B cell (primary cell): ENCODE measurements around the gene FPR1. TPM values are rescaled to one million over a fixed set of nuclear protein-coding genes. Genes with fewer than 3 reads are reported as not detected.

Experiments used
- ATAC-seq: fragments of 200-7000 bp; cut with Tn5 transposase; one replicate; pipeline ENCODE4 v1.10.0; 2021; ENCODE audit warnings: low read depth, mild to moderate bottlenecking, moderate number of reproducible peaks, moderate library complexity
- CTCF ChIA-PET: fragments of 350-600 bp; sonication (Branson Sonifier 250); formaldehyde crosslinking; loops from one replicate; lab custom pipeline; 2021; ENCODE audit warnings: antibody characterized with exemption, inconsistent platforms; lab: Charles Lee
- POLR2A ChIA-PET: fragments of 350-600 bp; sonication (Branson Sonifier 250); formaldehyde crosslinking; loops from one replicate; lab custom pipeline; 2021; ENCODE audit warnings: antibody characterized with exemption; lab: Charles Lee
- DNase-seq: peaks from one replicate; pipeline ENCODE4 v3.0.0; 2013
- H2AFZ ChIP-seq: 2 replicates; pipeline ENCODE4 v1.6.1; 2012; ENCODE audit warnings: mild to moderate bottlenecking, low read depth, low read length; ENCODE audit not compliant: insufficient read depth, poor library complexity, severe bottlenecking
- H3K27ac ChIP-seq, 2 donors: 1 replicate in 1 of 2; 2 replicates in 1 of 2; pipeline ENCODE4 v1.5.1; 2012 to 2013; ENCODE audit warnings: low read length in 2 of 2, mild to moderate bottlenecking in 2 of 2, moderate library complexity in 1 of 2
- H3K27me3 ChIP-seq, 4 experiments: fragments of 200-600 bp in 1 of 4; sonication (generic) in 1 of 4; replicated peaks in 1 of 4; 1 replicate in 2 of 4; 2 replicates in 2 of 4; pipeline versions ENCODE4 v1.6.1 to v1.7.0; 2013 to 2016; ENCODE audit warnings: low read length in 3 of 4, mild to moderate bottlenecking in 2 of 4, mixed read lengths in 1 of 4, moderate library complexity in 1 of 4; ENCODE audit not compliant: insufficient read depth in 4 of 4, control insufficient read depth in 3 of 4; ENCODE audit errors: control extremely low read depth in 1 of 4
- H3K36me3 ChIP-seq, 2 experiments: replicated peaks in 1 of 2; 1 replicate in 1 of 2; 2 replicates in 1 of 2; pipeline versions ENCODE4 v1.6.1 to v1.7.1; 2013; ENCODE audit warnings: low read length in 1 of 2; ENCODE audit not compliant: insufficient read depth in 2 of 2, control insufficient read depth in 1 of 2; ENCODE audit errors: control extremely low read depth in 1 of 2, extremely low read depth in 1 of 2
- H3K4me1 ChIP-seq, 2 donors: fragments of 200-600 bp in 1 of 2; sonication (generic) in 1 of 2; 1 replicate in 1 of 2; 2 replicates in 1 of 2; pipeline versions ENCODE4 v1.5.1 to v1.6.1; 2013 to 2017; ENCODE audit warnings: low read length in 2 of 2; ENCODE audit not compliant: control insufficient read depth in 2 of 2, insufficient read depth in 2 of 2
- H3K4me2 ChIP-seq: replicated peaks from 2 replicates; pipeline ENCODE3; 2012; ENCODE audit warnings: mild to moderate bottlenecking, low read depth, low read length; ENCODE audit not compliant: poor library complexity, severe bottlenecking
- H3K4me3 ChIP-seq, 5 experiments: fragments of 200-600 bp in 1 of 5; sonication (generic) in 1 of 5; 1 replicate in 3 of 5; 2 replicates in 2 of 5; pipeline versions ENCODE4 v1.5.1 to v1.7.0; 2011 to 2016; ENCODE audit warnings: low read length in 4 of 5, mild to moderate bottlenecking in 4 of 5, low read depth in 2 of 5, control low read depth in 1 of 5, moderate library complexity in 1 of 5; ENCODE audit not compliant: insufficient read depth in 1 of 5; ENCODE audit errors: control extremely low read depth in 1 of 5, extremely low read depth in 1 of 5
- H3K79me2 ChIP-seq: fragments of 200-600 bp; sonication (generic); one replicate; pipeline ENCODE4 v1.6.0; 2016; ENCODE audit warnings: low read length; ENCODE audit not compliant: control insufficient read depth, insufficient read depth
- H3K9ac ChIP-seq: fragments of 200-600 bp; sonication (generic); 2 replicates; pipeline ENCODE4 v1.6.1; 2017; ENCODE audit warnings: mild to moderate bottlenecking, low read length, moderate library complexity
- H3K9me3 ChIP-seq, 3 donors: one replicate each; pipeline versions ENCODE4 v1.6.1 to v1.7.1; 2013; ENCODE audit warnings: low read length in 2 of 3; ENCODE audit not compliant: control insufficient read depth in 2 of 3, insufficient read depth in 1 of 3; ENCODE audit errors: control extremely low read depth in 1 of 3
- H4K20me1 ChIP-seq: 2 replicates; pipeline ENCODE4 v1.6.0; 2012; ENCODE audit warnings: mild to moderate bottlenecking, low read length; ENCODE audit not compliant: insufficient read depth, control insufficient read depth, poor library complexity, severe bottlenecking
- H3K27ac Mint-ChIP-seq: one replicate; pipeline ENCODE4 v1.8.0; 2021; ENCODE audit warnings: mixed read lengths
- H3K27me3 Mint-ChIP-seq: one replicate; pipeline ENCODE4 v1.8.0; 2021; ENCODE audit warnings: mixed read lengths
- H3K4me1 Mint-ChIP-seq: one replicate; pipeline ENCODE4 v1.8.0; 2021; ENCODE audit warnings: mixed read lengths
- H3K4me3 Mint-ChIP-seq: one replicate; pipeline ENCODE4 v1.8.0; 2021; ENCODE audit warnings: mixed read lengths
- H3K9me3 Mint-ChIP-seq: one replicate; pipeline ENCODE4 v1.8.0; 2022; ENCODE audit warnings: mixed read lengths; ENCODE audit not compliant: insufficient read depth
- CTCF ChIP-seq: fragments of 200-600 bp; IDR thresholded peaks from one replicate; pipeline ENCODE4 v1.8.0; 2022; ENCODE audit warnings: antibody characterized with exemption, mild to moderate bottlenecking
- EZH2 ChIP-seq: IDR thresholded peaks from 2 replicates; pipeline ENCODE4 v1.6.1; 2012; ENCODE audit warnings: borderline replicate concordance, low read depth, mild to moderate bottlenecking, moderate library complexity, low read length; ENCODE audit not compliant: insufficient read depth, poor library complexity, severe bottlenecking
- WGBS: methylation state at CpG from one replicate; pipeline ENCODE4 v1.1.5; 2013; ENCODE audit warnings: missing lambda C conversion rate; ENCODE audit not compliant: insufficient coverage; 5-methylcytosine and 5-hydroxymethylcytosine counted together
- intact Hi-C: fragments of 100-400 bp; cut with micrococcal nuclease; formaldehyde crosslinking; loops from one replicate; pipeline ENCODE4 v1.10.0; 2022
- polyA plus RNA-seq: library from polyadenylated mRNA; depleted of rRNA; stranded (reverse); fragments of >200 nt; gene quantifications from 2 replicates; pipeline ENCODE4 v1.2.3, GENCODE V29; 2012
- total RNA-seq, 2 donors: library from RNA; stranded (reverse); fragments of 120-200 nt in 1 of 2; gene quantifications; 1 replicate in 1 of 2; 2 replicates in 1 of 2; pipeline versions ENCODE4 v1.2.3 to v1.2.4, GENCODE V29; 2013 to 2022

FPR1 gene
- total and polyA plus RNA-seq, 2 donors (not counting 1 experiment from before 2014, with no cell fraction given): 0.17 to 1.1 TPM

- Histone ChIP-seq H3K9ac (no peak overlapping the region), H4K20me1 (no peaks in the 10 kb centered on the region), H2AFZ (no peak overlapping the region), H3K27me3 (peaks cover 0 to under 1% (median 0%) of the 10 kb centered on the region in 4 experiments), H3K79me2 (peaks cover 3% of the 10 kb centered on the region), H3K4me2 (no peak overlapping the region), H3K4me1 (peaks cover 20 to 45% of the 10 kb centered on the region in 2 donors), H3K4me3 (no peak overlapping the region), H3K36me3 (peaks cover 0 to 4% of the 10 kb centered on the region in 2 experiments), H3K27ac (no peak overlapping the region), H3K9me3 (peaks cover 0 to 9% (median 0%) of the 10 kb centered on the region in 3 donors)
- H3K27ac Mint-ChIP-seq: no peak overlapping the region
- no peaks in the 10 kb centered on the region for H3K9me3 Mint-ChIP-seq
- no peak overlapping the region for H3K4me3 Mint-ChIP-seq
- no peaks in the 10 kb centered on the region for H3K27me3 Mint-ChIP-seq
- ATAC-seq (no peak), DNase-seq (no peak)
- intact Hi-C loops: no loop called here
- ChIA-PET CTCF (interaction anchor here (0.7 kb wide), 1 partner anchor 43 kb away, joined by 3 read pairs; the partner anchor contains the start of gene FPR1), POLR2A (no interaction called here)
- peaks cover 44% of the 10 kb centered on the region for H3K4me1 Mint-ChIP-seq
- 97% methylated on average over 4 of the region's 4 CpGs for WGBS
- TF ChIP-seq CTCF: no peak
- TF ChIP-seq EZH2: no peak
Observed at GRCh38 chr19:51708811-51709210, 42.9 kb downstream of the FPR1 start.

GRCh38 chr19:51706885-51707284 lies 44.8 kb downstream of the FPR1 start:
- no peak overlapping the region for H2AFZ ChIP-seq
- ATAC-seq (no peak), DNase-seq (no peak)
- Mint-ChIP-seq H3K4me1 (peaks cover 55% of the 10 kb centered on the region), H3K9me3 (no peaks in the 10 kb centered on the region), H3K4me3 (no peak overlapping the region), H3K27ac (no peak overlapping the region), H3K27me3 (peaks cover 12% of the 10 kb centered on the region)
- peaks cover 3% of the 10 kb centered on the region for H3K79me2 ChIP-seq
- H3K9ac ChIP-seq: no peak overlapping the region
- no peak overlapping the region for H3K4me2 ChIP-seq
- H3K9me3 ChIP-seq: peaks cover 0 to 20% (median 0%) of the 10 kb centered on the region in 3 donors
- H3K27me3 ChIP-seq: peaks cover 0 to 20% (median 8%) of the 10 kb centered on the region in 4 experiments
- POLR2A ChIA-PET: no interaction called here
- no peak overlapping the region for H3K4me3 ChIP-seq
- peaks cover 37 to 49% of the 10 kb centered on the region in 2 donors for H3K4me1 ChIP-seq
- no peak for TF ChIP-seq EZH2
- no peak for TF ChIP-seq CTCF
- WGBS: no CpG with 5 or more reads among the region's 3 CpGs
- no peak overlapping the region for H3K27ac ChIP-seq
- peaks cover 0 to 4% of the 10 kb centered on the region in 2 experiments for H3K36me3 ChIP-seq
- CTCF ChIA-PET: no interaction called here
- intact Hi-C loops: no loop called here
- no peaks in the 10 kb centered on the region for H4K20me1 ChIP-seq
